Fibroblast of lung (primary cell): ENCODE results near the gene TMEM135.

ENCODE experiments used
- EZH2 ChIP-seq: IDR thresholded peaks from 2 replicates; pipeline ENCODE4 v1.5.1; 2012; ENCODE audit warnings: low read length, control low read depth, mild to moderate bottlenecking; ENCODE audit errors: missing control alignments
- TF ChIP-seq, protein P1 (sequence below), 2 donors: IDR thresholded peaks in 1 of 2; conservative IDR thresholded peaks in 1 of 2; 1 replicate in 1 of 2; 2 replicates in 1 of 2; pipeline ENCODE4 v1.5.1; 2011 to 2012; ENCODE audit warnings: low read length in 2 of 2, control low read depth in 1 of 2, inconsistent platforms in 1 of 2, low read depth in 1 of 2, mild to moderate bottlenecking in 1 of 2

GRCh38 chr11:87179621-87180020, 141.9 kb downstream of the TMEM135 start:
- no peak for TF ChIP-seq EZH2
- TF ChIP-seq, protein P1, sequence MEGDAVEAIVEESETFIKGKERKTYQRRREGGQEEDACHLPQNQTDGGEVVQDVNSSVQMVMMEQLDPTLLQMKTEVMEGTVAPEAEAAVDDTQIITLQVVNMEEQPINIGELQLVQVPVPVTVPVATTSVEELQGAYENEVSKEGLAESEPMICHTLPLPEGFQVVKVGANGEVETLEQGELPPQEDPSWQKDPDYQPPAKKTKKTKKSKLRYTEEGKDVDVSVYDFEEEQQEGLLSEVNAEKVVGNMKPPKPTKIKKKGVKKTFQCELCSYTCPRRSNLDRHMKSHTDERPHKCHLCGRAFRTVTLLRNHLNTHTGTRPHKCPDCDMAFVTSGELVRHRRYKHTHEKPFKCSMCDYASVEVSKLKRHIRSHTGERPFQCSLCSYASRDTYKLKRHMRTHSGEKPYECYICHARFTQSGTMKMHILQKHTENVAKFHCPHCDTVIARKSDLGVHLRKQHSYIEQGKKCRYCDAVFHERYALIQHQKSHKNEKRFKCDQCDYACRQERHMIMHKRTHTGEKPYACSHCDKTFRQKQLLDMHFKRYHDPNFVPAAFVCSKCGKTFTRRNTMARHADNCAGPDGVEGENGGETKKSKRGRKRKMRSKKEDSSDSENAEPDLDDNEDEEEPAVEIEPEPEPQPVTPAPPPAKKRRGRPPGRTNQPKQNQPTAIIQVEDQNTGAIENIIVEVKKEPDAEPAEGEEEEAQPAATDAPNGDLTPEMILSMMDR (conservative IDR thresholded peaks at IDR 0.05 in 1 of 2, IDR thresholded peaks at IDR 0.05 in 1 of 2; ENCODE audit: low read depth in 1 of 2, low read length in 2 of 2), result no peak
